ENCODE data around the gene CLSTN1. TPM values are rescaled to one million over a fixed set of nuclear protein-coding genes. Genes with fewer than 3 reads are reported as not detected.

Gene CLSTN1
- total and polyA plus RNA-seq, 2 of the 13 experiments (the other 11 are each of a cell fraction or from before 2014, with no cell fraction given): 19.7 to 29.8 TPM

- TF ChIP-seq ZNF710 (CRISPR knock-in tag; IDR thresholded peaks at IDR 0.05; ENCODE audit: borderline replicate concordance) (no peak), HNRNPL (IDR thresholded peaks at IDR 0.05; ENCODE audit: low read depth, low read length) (no peak), TERF1 (CRISPR knock-in tag; IDR thresholded peaks at IDR 0.05) (no peak), ZNF510 (CRISPR knock-in tag; IDR thresholded peaks at IDR 0.05; ENCODE audit: low read depth) (no peak), DPF2 (CRISPR knock-in tag; IDR thresholded peaks at IDR 0.05; ENCODE audit: borderline replicate concordance, low read depth) (no peak), ZNF770 (CRISPR knock-in tag; IDR thresholded peaks at IDR 0.05) (no peak; the same call in 1 of the 2 replicates), ZBTB42 (CRISPR knock-in tag; IDR thresholded peaks at IDR 0.05) (peak; percentile 21; the same call in 1 of the 2 replicates), RFX1 (IDR thresholded peaks at IDR 0.05) (no peak), ZNF775 (CRISPR knock-in tag; IDR thresholded peaks at IDR 0.05; ENCODE audit: borderline replicate concordance) (no peak), ZNF30 (CRISPR knock-in tag; IDR thresholded peaks at IDR 0.05) (no peak), FOXC1 (CRISPR knock-in tag; IDR thresholded peaks at IDR 0.05; ENCODE audit: borderline replicate concordance) (peak; percentile 8; the same call in 1 of the 2 replicates), GZF1 (CRISPR knock-in tag; IDR thresholded peaks at IDR 0.05) (no peak), MTF1 (CRISPR knock-in tag; IDR thresholded peaks at IDR 0.05) (no peak), ZNF263 (CRISPR knock-in tag; IDR thresholded peaks at IDR 0.05) (no peak; the same call in 1 of the 2 replicates), XBP1 (CRISPR knock-in tag; IDR thresholded peaks at IDR 0.05) (no peak), ZBTB37 (CRISPR knock-in tag; IDR thresholded peaks at IDR 0.05) (no peak), BRCA1 (CRISPR knock-in tag; IDR thresholded peaks at IDR 0.05) (no peak), POLR2AphosphoS5 (IDR thresholded peaks at IDR 0.05; ENCODE audit: low read depth, low read length) (no peak), SMARCC2 (IDR thresholded peaks at IDR 0.05) (no peak), HES4 (CRISPR knock-in tag; IDR thresholded peaks at IDR 0.05; ENCODE audit: borderline replicate concordance) (no peak), TCF12 (IDR thresholded peaks at IDR 0.05) (no peak), TCF12 (CRISPR knock-in tag; IDR thresholded peaks at IDR 0.05) (no peak), ZNF713 (CRISPR knock-in tag; IDR thresholded peaks at IDR 0.05) (no peak), RBM22 (optimal IDR thresholded peaks at IDR 0.05; ENCODE audit: low read length) (no peak)
Measured at GRCh38 chr1:9716404-9717192, 107.2 kb downstream of the CLSTN1 start (continued).

All from HepG2 (cell line).